Tibial nerve (tissue), 4 donors: ENCODE measurements around the gene UBE2O.

Source experiments
- EP300 ChIP-seq, 2 donors: sonication (generic); formaldehyde crosslinking; IDR thresholded peaks; one replicate each; pipeline ENCODE4 v1.6.1; 2017; ENCODE audit warnings: antibody characterized with exemption in 2 of 2, mild to moderate bottlenecking in 1 of 2
- POLR2A ChIP-seq, 2 donors: fragments of 450-650 bp; IDR thresholded peaks; one replicate each; pipeline ENCODE4 v1.6.1; 2017; ENCODE audit warnings: antibody characterized with exemption in 2 of 2, mild to moderate bottlenecking in 2 of 2, moderate library complexity in 2 of 2
- TF ChIP-seq, protein P1 (sequence below), 5 experiments: fragments of 200-600 bp in 3 of 5; fragments of 450-650 bp in 2 of 5; sonication (generic) in 3 of 5; IDR thresholded peaks; one replicate each; pipeline ENCODE4 v1.5.1; 2016 to 2019; ENCODE audit warnings: antibody characterized with exemption in 5 of 5, mild to moderate bottlenecking in 3 of 5, moderate library complexity in 2 of 5

DNA sequence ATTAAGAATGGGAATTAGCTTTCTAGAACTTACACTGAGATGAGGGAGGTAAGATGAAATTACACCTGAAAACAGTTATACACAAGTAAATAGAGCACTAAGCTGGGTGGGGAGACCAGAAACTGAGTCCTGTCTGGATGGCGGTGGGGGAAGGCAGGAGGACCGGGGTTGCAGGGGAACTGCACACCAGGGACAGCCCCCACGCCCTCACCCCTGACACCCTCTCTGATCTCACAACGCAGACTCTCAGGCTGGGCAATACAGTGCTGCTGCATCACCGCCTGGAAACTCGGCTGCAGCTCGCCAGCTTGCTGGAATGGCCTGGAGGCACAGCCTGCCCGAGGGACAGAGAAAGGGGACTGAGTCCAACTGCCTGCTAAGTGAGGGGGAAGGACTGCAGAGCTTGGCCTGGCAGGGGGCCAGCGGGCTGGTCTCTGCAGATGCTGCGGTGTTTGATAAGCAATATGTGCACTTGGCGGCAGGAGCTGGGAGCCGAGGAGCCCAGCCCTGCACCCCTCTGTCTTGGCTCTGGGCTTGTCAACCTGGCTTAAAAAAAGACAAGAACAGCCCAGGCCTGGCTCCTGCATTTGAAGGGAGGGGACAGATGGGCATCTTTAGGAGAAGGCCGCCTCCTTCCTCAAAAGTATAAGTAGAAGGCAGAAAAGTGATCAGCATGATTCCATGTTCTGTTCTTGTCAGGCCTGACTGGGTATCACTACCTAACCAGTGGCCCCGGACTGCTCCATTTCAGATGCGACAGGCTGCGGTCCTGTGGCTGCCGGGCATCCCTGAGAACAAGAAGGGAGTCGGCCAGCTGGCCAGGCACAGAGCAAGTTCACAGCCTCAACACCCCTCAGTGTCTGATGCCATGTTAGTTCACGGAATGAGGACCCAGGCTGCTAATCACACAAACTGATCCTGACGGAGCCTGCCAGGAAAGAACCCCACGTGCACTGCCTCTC is 38.3 kb downstream of the UBE2O start:
- TF ChIP-seq, protein P1, sequence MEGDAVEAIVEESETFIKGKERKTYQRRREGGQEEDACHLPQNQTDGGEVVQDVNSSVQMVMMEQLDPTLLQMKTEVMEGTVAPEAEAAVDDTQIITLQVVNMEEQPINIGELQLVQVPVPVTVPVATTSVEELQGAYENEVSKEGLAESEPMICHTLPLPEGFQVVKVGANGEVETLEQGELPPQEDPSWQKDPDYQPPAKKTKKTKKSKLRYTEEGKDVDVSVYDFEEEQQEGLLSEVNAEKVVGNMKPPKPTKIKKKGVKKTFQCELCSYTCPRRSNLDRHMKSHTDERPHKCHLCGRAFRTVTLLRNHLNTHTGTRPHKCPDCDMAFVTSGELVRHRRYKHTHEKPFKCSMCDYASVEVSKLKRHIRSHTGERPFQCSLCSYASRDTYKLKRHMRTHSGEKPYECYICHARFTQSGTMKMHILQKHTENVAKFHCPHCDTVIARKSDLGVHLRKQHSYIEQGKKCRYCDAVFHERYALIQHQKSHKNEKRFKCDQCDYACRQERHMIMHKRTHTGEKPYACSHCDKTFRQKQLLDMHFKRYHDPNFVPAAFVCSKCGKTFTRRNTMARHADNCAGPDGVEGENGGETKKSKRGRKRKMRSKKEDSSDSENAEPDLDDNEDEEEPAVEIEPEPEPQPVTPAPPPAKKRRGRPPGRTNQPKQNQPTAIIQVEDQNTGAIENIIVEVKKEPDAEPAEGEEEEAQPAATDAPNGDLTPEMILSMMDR (IDR thresholded peaks at IDR 0.05): no peak
- TF ChIP-seq POLR2A (IDR thresholded peaks at IDR 0.05) (no peak), EP300 (IDR thresholded peaks at IDR 0.05) (no peak)
